AG04450 (cell line): Measurements from ENCODE around the gene TNIK. TPM values are rescaled to one million over a fixed set of nuclear protein-coding genes. Genes with fewer than 3 reads are reported as not detected.

Experiments
- CTCF ChIA-PET: fragments of 300-600, 350-600 bp; formaldehyde crosslinking; extraction: SDS; loops from one replicate; lab custom pipeline; 2022; ENCODE audit warnings: antibody characterized with exemption, inconsistent platforms; lab: Charles Lee
- POLR2A ChIA-PET: fragments of 350-600 bp; formaldehyde crosslinking; extraction: SDS; loops from one replicate; lab custom pipeline; 2021; ENCODE audit warnings: antibody characterized with exemption, inconsistent platforms; lab: Yijun Ruan, JAX
- DNase-seq: peaks from one replicate; pipeline ENCODE4 v3.0.0-alpha.2; 2011; ENCODE audit warnings: low read depth, low spot score
- H3K27ac ChIP-seq: one replicate; pipeline ENCODE4 v1.5.1; 2012; ENCODE audit warnings: low read depth, low read length, control low read depth
- H3K27me3 ChIP-seq: one replicate; pipeline ENCODE4 v1.6.0; 2012; ENCODE audit warnings: low read length; ENCODE audit not compliant: control insufficient read depth, insufficient read depth
- H3K4me3 ChIP-seq: 2 replicates; pipeline ENCODE4 v1.5.1; 2011; ENCODE audit warnings: mild to moderate bottlenecking, low read depth, low read length, control low read depth
- H3K9me3 ChIP-seq: 2 replicates; pipeline ENCODE4 v1.5.1; 2012; ENCODE audit warnings: low read length; ENCODE audit not compliant: control insufficient read depth, insufficient read depth
- CTCF ChIP-seq: IDR thresholded peaks from 2 replicates; pipeline ENCODE4 v1.5.1; 2011; ENCODE audit warnings: low read depth, low read length, control low read depth, inconsistent platforms
- polyA plus RNA-seq: library from polyadenylated mRNA; depleted of rRNA; stranded (reverse); fragments of >200 nt; gene quantifications from 2 replicates; pipeline ENCODE4 v1.2.3, GENCODE V29; 2011

The TNIK gene
- polyA plus RNA-seq, 1 experiment = 9.0 TPM

- no peaks in the 10 kb centered on the region for H3K27me3 ChIP-seq
- H3K4me3 ChIP-seq = no peak overlapping the region
- CTCF ChIA-PET = no interaction called here
- POLR2A ChIA-PET = no interaction called here
- no peak for DNase-seq
- no peaks in the 10 kb centered on the region for H3K9me3 ChIP-seq
- H3K27ac ChIP-seq = no peak overlapping the region
- TF ChIP-seq CTCF = no peak
Measured at GRCh38 chr3:171281256-171281992, 178.8 kb downstream of the TNIK start.

GRCh38 chr3:171279972-171280371 is 180.2 kb downstream of the TNIK start:
- no peaks in the 10 kb centered on the region for H3K9me3 ChIP-seq
- no peak overlapping the region for H3K27ac ChIP-seq
- TF ChIP-seq CTCF = no peak
- H3K4me3 ChIP-seq = no peak overlapping the region
- ChIA-PET CTCF (no interaction called here), POLR2A (no interaction called here)
- H3K27me3 ChIP-seq = no peaks in the 10 kb centered on the region
- no peak for DNase-seq

- no peak for TF ChIP-seq CTCF
- Histone ChIP-seq H3K27ac (no peak overlapping the region), H3K9me3 (no peaks in the 10 kb centered on the region), H3K27me3 (no peaks in the 10 kb centered on the region), H3K4me3 (no peak overlapping the region)
- DNase-seq = no peak
- ChIA-PET POLR2A (no interaction called here), CTCF (interaction anchor here (0.8 to 1.3 kb wide), 2 partner anchors 90 to 316 kb away, joined by 3 read pairs; no protein-coding TSS in a partner anchor)
Measured at GRCh38 chr3:171278299-171278590, 182.0 kb downstream of the TNIK start.

- Histone ChIP-seq H3K27me3 (no peaks in the 10 kb centered on the region), H3K9me3 (no peaks in the 10 kb centered on the region), H3K4me3 (no peak overlapping the region), H3K27ac (no peak overlapping the region)
- no peak for TF ChIP-seq CTCF
- POLR2A ChIA-PET = no interaction called here
- CTCF ChIA-PET = interaction anchor here (0.8 to 1.3 kb wide), 2 partner anchors 89 to 316 kb away, joined by 3 read pairs; no protein-coding TSS in a partner anchor
- no peak for DNase-seq
Measured at GRCh38 chr3:171277456-171278298, 182.5 kb downstream of the TNIK start.

- CTCF ChIA-PET = interaction anchor here (1.3 kb wide), 1 partner anchor 315 kb away, joined by 3 read pairs; no protein-coding TSS in a partner anchor
- H3K4me3 ChIP-seq = no peak overlapping the region
- POLR2A ChIA-PET = no interaction called here
Measured at GRCh38 chr3:171276923-171277322, 183.3 kb downstream of the TNIK start.

More at GRCh38 chr3:171276923-171277322, 183.3 kb downstream of the TNIK start:
- TF ChIP-seq CTCF = no peak
- Histone ChIP-seq H3K27me3 (no peaks in the 10 kb centered on the region), H3K27ac (no peak overlapping the region), H3K9me3 (no peaks in the 10 kb centered on the region)
- no peak for DNase-seq
